GM18517 (cell line): ENCODE results near the gene SLC19A1.
"Not testable (repeated sequence)": the region's sequence is repeated elsewhere in the genome, so short reads cannot be mapped to it uniquely, and the experiment has no call there.

Source experiments
- ATAC-seq: cut with Tn5 transposase; IDR thresholded peaks from one replicate; pipeline ENCODE4 v1.9.1; 2021; ENCODE audit warnings: mild to moderate bottlenecking, moderate library complexity; ENCODE audit not compliant: unreplicated experiment

SLC19A1 gene

GRCh38 chr21:45576838-45577737 lies 34.8 kb upstream of the SLC19A1 start:
- no peak for ATAC-seq

GRCh38 chr21:45575993-45576837 lies 34.0 kb upstream of the SLC19A1 start:
- ATAC-seq = no peak

GRCh38 chr21:45575304-45575992 lies 33.2 kb upstream of the SLC19A1 start:
- ATAC-seq = no peak

GRCh38 chr21:45574691-45575090 lies 32.5 kb upstream of the SLC19A1 start:
- no peak for ATAC-seq

- ATAC-seq = no peak
Observed at GRCh38 chr21:45574081-45574501, 31.9 kb upstream of the SLC19A1 start.

GRCh38 chr21:45573452-45574035 lies 31.3 kb upstream of the SLC19A1 start:
- ATAC-seq = no peak

GRCh38 chr21:45572783-45573451 lies 30.7 kb upstream of the SLC19A1 start:
- no peak for ATAC-seq

- no peak for ATAC-seq
Observed at GRCh38 chr21:45572231-45572630, 30.0 kb upstream of the SLC19A1 start.

GRCh38 chr21:45571641-45572040 lies 29.4 kb upstream of the SLC19A1 start:
- no peak for ATAC-seq

- ATAC-seq = no peak
Observed at GRCh38 chr21:45570826-45571601, 28.8 kb upstream of the SLC19A1 start.

- ATAC-seq = no peak
Observed at GRCh38 chr21:45570071-45570470, 27.8 kb upstream of the SLC19A1 start.

GRCh38 chr21:45568383-45568782 lies 26.1 kb upstream of the SLC19A1 start:
- ATAC-seq = no peak

GRCh38 chr21:45564137-45564536 lies 21.9 kb upstream of the SLC19A1 start:
- not testable (repeated sequence) for ATAC-seq

- ATAC-seq = no peak
Observed at GRCh38 chr21:45562965-45563364, 20.7 kb upstream of the SLC19A1 start.

- ATAC-seq = no peak
Observed at GRCh38 chr21:45562402-45562801, 20.2 kb upstream of the SLC19A1 start.

- not testable (repeated sequence) for ATAC-seq
Observed at GRCh38 chr21:45561241-45561640, 19.0 kb upstream of the SLC19A1 start.

GRCh38 chr21:45560106-45561021 lies 18.1 kb upstream of the SLC19A1 start:
- ATAC-seq = no peak
